22Rv1 (cell line): ENCODE results near the gene UNC93A.

Source experiments
- ZFX ChIP-seq: fragments of 450-650 bp; IDR thresholded peaks from 2 replicates; pipeline ENCODE4 v1.6.1; 2017; ENCODE audit warnings: antibody characterized with exemption, borderline replicate concordance
- TF ChIP-seq, protein P1 (sequence below): fragments of 450-650 bp; IDR thresholded peaks from 2 replicates; pipeline ENCODE4 v1.5.1; 2017; ENCODE audit warnings: mild to moderate bottlenecking

DNA sequence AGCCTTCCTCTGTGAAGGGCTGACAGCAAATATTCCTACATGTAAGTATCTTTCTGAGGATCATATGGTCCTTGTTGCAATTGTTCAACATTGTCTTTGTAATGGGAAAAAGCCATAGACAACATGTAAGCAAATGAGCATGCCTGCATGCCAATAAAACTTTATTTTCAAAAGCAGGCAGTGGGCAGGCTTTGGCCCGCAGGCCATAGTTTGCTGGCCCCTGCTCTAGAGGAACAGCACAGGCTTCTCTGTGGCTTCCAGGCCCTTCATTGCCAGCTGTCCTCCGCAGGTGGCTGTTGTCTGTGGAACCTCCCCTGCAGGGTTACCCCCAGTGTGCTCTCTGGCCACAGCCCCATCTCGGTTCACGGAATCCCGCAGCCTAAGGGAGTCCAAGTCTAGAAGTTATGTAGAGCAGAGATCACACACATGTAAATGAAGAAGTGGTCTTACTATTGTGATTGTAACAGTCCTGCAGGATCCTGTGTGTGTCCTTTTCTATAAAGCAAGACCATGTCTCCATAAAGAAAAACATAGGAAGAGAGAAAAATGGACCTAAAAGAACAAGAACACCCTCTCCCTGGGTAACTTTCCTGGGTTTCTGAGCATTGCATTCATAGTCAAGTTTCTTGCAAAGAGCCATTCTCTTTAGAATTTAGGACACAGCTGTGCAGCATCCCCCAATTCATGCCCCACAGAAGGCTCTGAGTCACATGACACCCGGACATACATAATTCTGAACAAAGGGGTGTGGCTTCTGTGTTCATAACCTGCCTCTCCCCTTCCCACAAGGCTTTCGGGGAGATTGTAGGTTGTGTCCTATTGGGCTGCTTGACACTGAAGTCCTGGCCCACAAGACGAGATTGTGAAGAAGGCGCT is 10.0 kb downstream of the UNC93A start:
- TF ChIP-seq, protein P1, sequence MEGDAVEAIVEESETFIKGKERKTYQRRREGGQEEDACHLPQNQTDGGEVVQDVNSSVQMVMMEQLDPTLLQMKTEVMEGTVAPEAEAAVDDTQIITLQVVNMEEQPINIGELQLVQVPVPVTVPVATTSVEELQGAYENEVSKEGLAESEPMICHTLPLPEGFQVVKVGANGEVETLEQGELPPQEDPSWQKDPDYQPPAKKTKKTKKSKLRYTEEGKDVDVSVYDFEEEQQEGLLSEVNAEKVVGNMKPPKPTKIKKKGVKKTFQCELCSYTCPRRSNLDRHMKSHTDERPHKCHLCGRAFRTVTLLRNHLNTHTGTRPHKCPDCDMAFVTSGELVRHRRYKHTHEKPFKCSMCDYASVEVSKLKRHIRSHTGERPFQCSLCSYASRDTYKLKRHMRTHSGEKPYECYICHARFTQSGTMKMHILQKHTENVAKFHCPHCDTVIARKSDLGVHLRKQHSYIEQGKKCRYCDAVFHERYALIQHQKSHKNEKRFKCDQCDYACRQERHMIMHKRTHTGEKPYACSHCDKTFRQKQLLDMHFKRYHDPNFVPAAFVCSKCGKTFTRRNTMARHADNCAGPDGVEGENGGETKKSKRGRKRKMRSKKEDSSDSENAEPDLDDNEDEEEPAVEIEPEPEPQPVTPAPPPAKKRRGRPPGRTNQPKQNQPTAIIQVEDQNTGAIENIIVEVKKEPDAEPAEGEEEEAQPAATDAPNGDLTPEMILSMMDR = no peak
- no peak for TF ChIP-seq ZFX
